Stomach (tissue), 4 donors: ENCODE results near the gene GSTO2.

Source experiments
- EP300 ChIP-seq: sonication (generic); formaldehyde crosslinking; IDR thresholded peaks from one replicate; pipeline ENCODE4 v1.6.1; 2017; ENCODE audit warnings: antibody characterized with exemption
- POLR2A ChIP-seq, 4 donors: fragments of 450-650 bp; IDR thresholded peaks; one replicate each; pipeline ENCODE4 v1.6.1; 2016; ENCODE audit warnings: antibody characterized with exemption in 4 of 4, control low read depth in 2 of 4, mild to moderate bottlenecking in 1 of 4, moderate library complexity in 1 of 4
- POLR2AphosphoS5 ChIP-seq, 3 donors: sonication (generic); formaldehyde crosslinking; IDR thresholded peaks; one replicate each; pipeline ENCODE4 v1.6.1; 2016; ENCODE audit warnings: antibody characterized with exemption in 3 of 3
- TF ChIP-seq, protein P1 (sequence below), 7 experiments: fragments of 450-650 bp in 4 of 7; fragments of 200-600 bp in 3 of 7; sonication (generic) in 3 of 7; IDR thresholded peaks; one replicate each; pipeline ENCODE4 v1.5.1; 2016 to 2019; ENCODE audit warnings: antibody characterized with exemption in 7 of 7, control low read depth in 2 of 7, mild to moderate bottlenecking in 1 of 7

DNA sequence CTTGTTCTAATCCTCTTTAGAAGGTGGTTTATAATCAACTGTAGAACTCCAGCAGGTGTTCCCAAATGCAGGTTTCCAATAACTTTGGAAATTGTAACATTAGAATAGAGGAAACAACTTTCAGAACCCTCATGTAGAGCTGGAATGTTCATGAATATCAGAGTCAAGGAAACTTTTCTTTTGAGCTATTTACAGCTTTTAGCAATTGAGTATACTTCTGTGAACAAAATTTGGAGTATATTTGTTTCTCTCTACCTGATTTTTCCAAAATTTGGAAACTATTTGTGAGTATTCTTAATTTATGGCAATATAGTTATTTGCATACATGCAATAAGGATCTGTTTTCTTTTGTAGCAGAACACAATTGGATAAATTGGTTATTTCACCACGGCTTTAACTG, 34.0 kb upstream of the GSTO2 start:
- TF ChIP-seq, protein P1, sequence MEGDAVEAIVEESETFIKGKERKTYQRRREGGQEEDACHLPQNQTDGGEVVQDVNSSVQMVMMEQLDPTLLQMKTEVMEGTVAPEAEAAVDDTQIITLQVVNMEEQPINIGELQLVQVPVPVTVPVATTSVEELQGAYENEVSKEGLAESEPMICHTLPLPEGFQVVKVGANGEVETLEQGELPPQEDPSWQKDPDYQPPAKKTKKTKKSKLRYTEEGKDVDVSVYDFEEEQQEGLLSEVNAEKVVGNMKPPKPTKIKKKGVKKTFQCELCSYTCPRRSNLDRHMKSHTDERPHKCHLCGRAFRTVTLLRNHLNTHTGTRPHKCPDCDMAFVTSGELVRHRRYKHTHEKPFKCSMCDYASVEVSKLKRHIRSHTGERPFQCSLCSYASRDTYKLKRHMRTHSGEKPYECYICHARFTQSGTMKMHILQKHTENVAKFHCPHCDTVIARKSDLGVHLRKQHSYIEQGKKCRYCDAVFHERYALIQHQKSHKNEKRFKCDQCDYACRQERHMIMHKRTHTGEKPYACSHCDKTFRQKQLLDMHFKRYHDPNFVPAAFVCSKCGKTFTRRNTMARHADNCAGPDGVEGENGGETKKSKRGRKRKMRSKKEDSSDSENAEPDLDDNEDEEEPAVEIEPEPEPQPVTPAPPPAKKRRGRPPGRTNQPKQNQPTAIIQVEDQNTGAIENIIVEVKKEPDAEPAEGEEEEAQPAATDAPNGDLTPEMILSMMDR (IDR thresholded peaks at IDR 0.05): no peak
- TF ChIP-seq POLR2A (IDR thresholded peaks at IDR 0.05): no peak
- TF ChIP-seq EP300: no peak
- TF ChIP-seq POLR2AphosphoS5 (IDR thresholded peaks at IDR 0.05): no peak
